Astrocyte (in vitro differentiated cells and primary cell): ENCODE results near the gene CDS2. TPM values are rescaled to one million over a fixed set of nuclear protein-coding genes. Genes with fewer than 3 reads are reported as not detected.

Experiments
- DNase-seq: peaks from one replicate; pipeline ENCODE4 v3.0.0-alpha.2; 2010; ENCODE audit warnings: low read depth
- FAIRE-seq: peaks from 2 replicates; lab custom pipeline; 2011; peaks lifted over from hg19 to GRCh38; lab: Jason Lieb, UNC
- H2AFZ ChIP-seq: 2 replicates; pipeline ENCODE4 v1.6.0; 2012; ENCODE audit warnings: low read depth, low read length, inconsistent platforms
- H3K27ac ChIP-seq: 2 replicates; pipeline ENCODE4 v1.5.1; 2011; ENCODE audit warnings: low read depth, low read length, inconsistent platforms
- H3K27me3 ChIP-seq: 2 replicates; pipeline ENCODE4 v1.6.0; 2011; ENCODE audit warnings: low read length, inconsistent platforms; ENCODE audit not compliant: insufficient read depth
- H3K36me3 ChIP-seq: 2 replicates; pipeline ENCODE4 v1.5.1; 2011; ENCODE audit warnings: low read length, inconsistent platforms; ENCODE audit not compliant: insufficient read depth
- H3K4me1 ChIP-seq: 2 replicates; pipeline ENCODE4 v1.5.1; 2011; ENCODE audit warnings: low read length, inconsistent platforms; ENCODE audit not compliant: insufficient read depth
- H3K4me2 ChIP-seq: 2 replicates; pipeline ENCODE4 v1.6.0; 2012; ENCODE audit warnings: low read length, inconsistent platforms
- H3K4me3 ChIP-seq: 2 replicates; pipeline ENCODE4 v1.5.1; 2011; ENCODE audit warnings: low read depth, mild to moderate bottlenecking, low read length, inconsistent platforms; ENCODE audit not compliant: insufficient read depth
- H3K79me2 ChIP-seq: 2 replicates; pipeline ENCODE4 v1.6.0; 2012; ENCODE audit warnings: mild to moderate bottlenecking, low read length, inconsistent platforms; ENCODE audit not compliant: insufficient read depth
- H3K9ac ChIP-seq: 2 replicates; pipeline ENCODE4 v1.6.0; 2012; ENCODE audit warnings: mild to moderate bottlenecking, low read length, inconsistent platforms
- H3K9me3 ChIP-seq: 2 replicates; pipeline ENCODE4 v1.5.1; 2012; ENCODE audit warnings: low read depth, mild to moderate bottlenecking, low read length, inconsistent platforms; ENCODE audit not compliant: insufficient read depth
- H4K20me1 ChIP-seq: 2 replicates; pipeline ENCODE4 v1.6.0; 2012; ENCODE audit warnings: low read length, inconsistent platforms; ENCODE audit not compliant: insufficient read depth
- H3K27ac Mint-ChIP-seq: one replicate; pipeline ENCODE4 v1.8.0; 2021; ENCODE audit warnings: mild to moderate bottlenecking, mixed read lengths; ENCODE audit not compliant: unreplicated experiment
- H3K27me3 Mint-ChIP-seq: one replicate; pipeline ENCODE4 v1.8.0; 2021; ENCODE audit warnings: low read depth, mixed read lengths; ENCODE audit not compliant: unreplicated experiment
- H3K36me3 Mint-ChIP-seq: one replicate; pipeline ENCODE4 v1.8.0; 2021; ENCODE audit warnings: low read depth, mixed read lengths; ENCODE audit not compliant: unreplicated experiment
- H3K4me1 Mint-ChIP-seq: one replicate; pipeline ENCODE4 v1.8.0; 2021; ENCODE audit warnings: low read depth, mixed read lengths; ENCODE audit not compliant: unreplicated experiment
- H3K4me3 Mint-ChIP-seq: one replicate; pipeline ENCODE4 v1.8.0; 2021; ENCODE audit warnings: mild to moderate bottlenecking, moderate library complexity, mixed read lengths; ENCODE audit not compliant: unreplicated experiment
- H3K9me3 Mint-ChIP-seq: one replicate; pipeline ENCODE4 v1.8.0; 2021; ENCODE audit warnings: mild to moderate bottlenecking, mixed read lengths; ENCODE audit not compliant: unreplicated experiment
- EZH2 ChIP-seq: IDR thresholded peaks from 2 replicates; pipeline ENCODE4 v1.6.1; 2012; ENCODE audit warnings: mild to moderate bottlenecking, low read length, inconsistent platforms; ENCODE audit not compliant: insufficient read depth
- total RNA-seq: library from RNA; stranded (reverse); gene quantifications from 2 replicates; pipeline ENCODE4 v1.2.1, GENCODE V29; 2021
- TF ChIP-seq, protein P1 (sequence below): IDR thresholded peaks from 2 replicates; pipeline ENCODE4 v1.5.1; 2011; ENCODE audit warnings: low read depth, mild to moderate bottlenecking, inconsistent platforms, low read length, moderate library complexity; ENCODE audit not compliant: insufficient read depth

The CDS2 gene
- total RNA-seq, 1 donor from 2014 or later = 53.9 TPM

DNA sequence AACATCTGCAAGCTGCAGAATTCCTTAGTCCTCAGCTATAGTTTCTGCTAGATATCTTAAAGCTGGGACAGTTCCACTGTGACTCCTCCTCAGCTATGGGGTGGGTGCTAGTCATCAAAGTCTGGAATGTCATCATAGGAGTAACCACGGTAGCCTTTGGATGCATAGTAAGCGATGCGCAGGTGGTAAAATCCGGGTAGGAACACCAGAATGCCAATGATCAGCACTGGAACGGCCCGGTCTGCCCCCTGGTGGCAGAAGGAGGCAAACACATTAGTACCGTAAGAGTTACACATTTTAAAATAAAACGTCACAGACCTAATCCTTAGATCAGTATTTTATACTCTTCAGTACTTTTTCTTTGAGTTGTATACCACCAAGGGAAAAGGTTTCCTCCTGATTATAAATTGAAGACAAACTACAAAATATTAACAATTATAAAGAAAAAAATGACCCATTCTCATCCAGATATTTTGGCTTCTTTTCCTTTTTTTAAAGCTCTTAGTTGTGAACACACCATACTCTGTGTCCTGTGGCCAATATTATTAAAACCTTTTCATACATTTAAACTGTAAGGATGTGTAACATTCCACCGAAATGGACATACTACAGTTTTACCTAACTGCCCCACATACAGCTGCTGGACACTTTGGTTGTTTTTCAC, 26.0 kb upstream of the CDS2 start:
- no peaks in the 10 kb centered on the region for H3K4me1 ChIP-seq
- FAIRE-seq (no peak), DNase-seq (no peak)
- Mint-ChIP-seq H3K4me3 (no peak overlapping the region), H3K4me1 (peaks cover 3% of the 10 kb centered on the region), H3K27ac (peak overlapping the region; percentile 66), H3K9me3 (no peaks in the 10 kb centered on the region), H3K36me3 (peaks cover 11% of the 10 kb centered on the region), H3K27me3 (no peaks in the 10 kb centered on the region)
- no peak overlapping the region for H3K4me3 ChIP-seq
- no peaks in the 10 kb centered on the region for H3K27me3 ChIP-seq
- peaks cover 43% of the 10 kb centered on the region for H4K20me1 ChIP-seq
- H3K79me2 ChIP-seq = peaks cover 18% of the 10 kb centered on the region
- H2AFZ ChIP-seq = no peak overlapping the region
- H3K36me3 ChIP-seq = peaks cover 40% of the 10 kb centered on the region
- no peaks in the 10 kb centered on the region for H3K9me3 ChIP-seq
- H3K27ac ChIP-seq = no peak overlapping the region
- TF ChIP-seq, protein P1, sequence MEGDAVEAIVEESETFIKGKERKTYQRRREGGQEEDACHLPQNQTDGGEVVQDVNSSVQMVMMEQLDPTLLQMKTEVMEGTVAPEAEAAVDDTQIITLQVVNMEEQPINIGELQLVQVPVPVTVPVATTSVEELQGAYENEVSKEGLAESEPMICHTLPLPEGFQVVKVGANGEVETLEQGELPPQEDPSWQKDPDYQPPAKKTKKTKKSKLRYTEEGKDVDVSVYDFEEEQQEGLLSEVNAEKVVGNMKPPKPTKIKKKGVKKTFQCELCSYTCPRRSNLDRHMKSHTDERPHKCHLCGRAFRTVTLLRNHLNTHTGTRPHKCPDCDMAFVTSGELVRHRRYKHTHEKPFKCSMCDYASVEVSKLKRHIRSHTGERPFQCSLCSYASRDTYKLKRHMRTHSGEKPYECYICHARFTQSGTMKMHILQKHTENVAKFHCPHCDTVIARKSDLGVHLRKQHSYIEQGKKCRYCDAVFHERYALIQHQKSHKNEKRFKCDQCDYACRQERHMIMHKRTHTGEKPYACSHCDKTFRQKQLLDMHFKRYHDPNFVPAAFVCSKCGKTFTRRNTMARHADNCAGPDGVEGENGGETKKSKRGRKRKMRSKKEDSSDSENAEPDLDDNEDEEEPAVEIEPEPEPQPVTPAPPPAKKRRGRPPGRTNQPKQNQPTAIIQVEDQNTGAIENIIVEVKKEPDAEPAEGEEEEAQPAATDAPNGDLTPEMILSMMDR = peak; percentile 73
- no peak for TF ChIP-seq EZH2
- H3K9ac ChIP-seq = no peak overlapping the region
- H3K4me2 ChIP-seq = no peak overlapping the region

DNA sequence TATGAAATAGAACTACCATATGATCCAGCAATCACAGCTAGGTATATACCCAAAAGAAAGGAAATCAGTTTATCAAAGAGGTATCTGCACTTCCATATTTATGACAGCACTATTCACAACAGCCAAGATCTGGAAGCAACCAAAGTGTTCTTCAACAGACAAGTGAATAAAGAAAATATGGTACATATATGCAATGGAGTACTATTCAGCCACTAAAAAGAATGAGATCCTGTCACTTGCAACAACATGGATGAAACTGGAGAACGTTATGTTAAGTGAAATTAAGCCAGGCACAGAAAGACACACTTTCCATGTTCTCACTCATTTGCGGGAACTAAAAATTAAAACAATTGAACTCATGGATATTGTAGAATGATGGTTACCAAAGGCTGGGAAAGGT, 22.3 kb upstream of the CDS2 start:
- H3K9ac ChIP-seq = no peak overlapping the region
- H3K27ac Mint-ChIP-seq = no peak overlapping the region
- no peaks in the 10 kb centered on the region for H3K27me3 Mint-ChIP-seq
- H3K4me1 Mint-ChIP-seq = peaks cover 3% of the 10 kb centered on the region
- TF ChIP-seq, protein P1 = no peak
- no peak for TF ChIP-seq EZH2
- DNase-seq (no peak), FAIRE-seq (no peak)
- H3K79me2 ChIP-seq = peaks cover 17% of the 10 kb centered on the region
- H3K4me1 ChIP-seq = no peaks in the 10 kb centered on the region
- peaks cover 39% of the 10 kb centered on the region for H4K20me1 ChIP-seq
- no peak overlapping the region for H3K4me3 Mint-ChIP-seq
- H3K27ac ChIP-seq = no peak overlapping the region
- H3K36me3 Mint-ChIP-seq = peaks cover 13% of the 10 kb centered on the region
- no peak overlapping the region for H2AFZ ChIP-seq
- H3K27me3 ChIP-seq = no peaks in the 10 kb centered on the region
- H3K9me3 Mint-ChIP-seq = no peaks in the 10 kb centered on the region
- peaks cover 42% of the 10 kb centered on the region for H3K36me3 ChIP-seq
- H3K4me3 ChIP-seq = no peak overlapping the region
- H3K9me3 ChIP-seq = no peaks in the 10 kb centered on the region
- no peak overlapping the region for H3K4me2 ChIP-seq

DNA sequence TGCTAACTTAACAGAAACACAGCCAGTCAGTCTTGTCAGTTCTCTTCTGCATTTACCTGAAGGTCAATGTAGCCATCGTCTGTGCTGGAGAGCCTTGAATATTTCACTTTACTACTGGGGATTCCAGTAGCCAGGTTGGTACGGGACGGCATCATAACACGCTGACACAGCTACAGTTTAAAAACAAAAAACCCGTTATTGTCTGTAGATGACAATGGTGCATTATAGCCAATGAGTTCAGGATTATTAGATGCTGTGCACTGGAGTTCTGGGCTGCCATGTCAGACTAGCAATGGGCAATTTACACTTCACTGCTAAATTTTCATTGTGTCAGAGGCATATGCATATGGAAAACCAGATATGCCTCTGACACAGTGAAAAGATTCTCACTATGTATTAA, 17.5 kb upstream of the CDS2 start:
- Mint-ChIP-seq H3K4me3 (no peak overlapping the region), H3K9me3 (no peaks in the 10 kb centered on the region), H3K36me3 (peaks cover 9% of the 10 kb centered on the region), H3K27ac (no peak overlapping the region), H3K4me1 (peaks cover 5% of the 10 kb centered on the region), H3K27me3 (no peaks in the 10 kb centered on the region)
- Histone ChIP-seq H3K79me2 (peaks cover 20% of the 10 kb centered on the region), H2AFZ (no peak overlapping the region), H3K4me2 (no peak overlapping the region), H3K9ac (no peak overlapping the region), H3K27ac (no peak overlapping the region), H3K36me3 (peaks cover 29% of the 10 kb centered on the region), H3K9me3 (no peaks in the 10 kb centered on the region), H3K27me3 (no peaks in the 10 kb centered on the region), H3K4me3 (no peak overlapping the region), H3K4me1 (peaks cover 6% of the 10 kb centered on the region), H4K20me1 (peaks cover 5% of the 10 kb centered on the region)
- FAIRE-seq (no peak), DNase-seq (no peak)
- no peak for TF ChIP-seq EZH2
- TF ChIP-seq, protein P1 = no peak
